IPS DF 6.9 (cell line): ENCODE results near the gene FES.
"Not testable (repeated sequence)": the region's sequence is repeated elsewhere in the genome, so short reads cannot be mapped to it uniquely, and the experiment has no call there.

Experiments used
- DNase-seq: peaks from one replicate; pipeline ENCODE4 v3.0.0-alpha.2; 2013; ENCODE audit warnings: low read depth, low spot score
- H3K27ac ChIP-seq: one replicate; pipeline ENCODE4 v1.5.1; 2013; ENCODE audit warnings: low read length, control low read depth
- H3K27me3 ChIP-seq: 2 replicates; pipeline ENCODE4 v1.6.1; 2013; ENCODE audit warnings: mild to moderate bottlenecking, low read length; ENCODE audit not compliant: control insufficient read depth, insufficient read depth
- H3K36me3 ChIP-seq: 2 replicates; pipeline ENCODE4 v1.6.1; 2013; ENCODE audit warnings: low read length; ENCODE audit not compliant: control insufficient read depth, insufficient read depth
- H3K4me1 ChIP-seq: 2 replicates; pipeline ENCODE4 v1.6.1; 2013; ENCODE audit warnings: low read length; ENCODE audit not compliant: control insufficient read depth, insufficient read depth
- H3K4me3 ChIP-seq: 2 replicates; pipeline ENCODE4 v1.5.1; 2013; ENCODE audit warnings: mild to moderate bottlenecking, low read length
- H3K9me3 ChIP-seq: 2 replicates; pipeline ENCODE4 v1.6.1; 2013; ENCODE audit warnings: low read length, inconsistent platforms; ENCODE audit not compliant: control insufficient read depth, insufficient read depth
- WGBS: extraction: QIAGEN DNeasy Blood & Tissue Kit; methylation state at CpG from one replicate; pipeline ENCODE4 v1.1.7; 2013; ENCODE audit warnings: mixed read lengths, missing lambda C conversion rate; ENCODE audit not compliant: insufficient read length, insufficient coverage; 5-methylcytosine and 5-hydroxymethylcytosine counted together

FES gene

GRCh38 chr15:90870354-90871138 is 13.8 kb upstream of the FES start:
- Histone ChIP-seq H3K27ac (no peak overlapping the region), H3K36me3 (no peaks in the 10 kb centered on the region), H3K9me3 (no peaks in the 10 kb centered on the region), H3K27me3 (no peaks in the 10 kb centered on the region), H3K4me1 (peaks cover 11% of the 10 kb centered on the region), H3K4me3 (peak overlapping the region; percentile 61; the same call in 1 of the 2 replicates)
- no CpG with 5 or more reads among the region's 19 CpGs for WGBS
- DNase-seq, result no peak

DNA sequence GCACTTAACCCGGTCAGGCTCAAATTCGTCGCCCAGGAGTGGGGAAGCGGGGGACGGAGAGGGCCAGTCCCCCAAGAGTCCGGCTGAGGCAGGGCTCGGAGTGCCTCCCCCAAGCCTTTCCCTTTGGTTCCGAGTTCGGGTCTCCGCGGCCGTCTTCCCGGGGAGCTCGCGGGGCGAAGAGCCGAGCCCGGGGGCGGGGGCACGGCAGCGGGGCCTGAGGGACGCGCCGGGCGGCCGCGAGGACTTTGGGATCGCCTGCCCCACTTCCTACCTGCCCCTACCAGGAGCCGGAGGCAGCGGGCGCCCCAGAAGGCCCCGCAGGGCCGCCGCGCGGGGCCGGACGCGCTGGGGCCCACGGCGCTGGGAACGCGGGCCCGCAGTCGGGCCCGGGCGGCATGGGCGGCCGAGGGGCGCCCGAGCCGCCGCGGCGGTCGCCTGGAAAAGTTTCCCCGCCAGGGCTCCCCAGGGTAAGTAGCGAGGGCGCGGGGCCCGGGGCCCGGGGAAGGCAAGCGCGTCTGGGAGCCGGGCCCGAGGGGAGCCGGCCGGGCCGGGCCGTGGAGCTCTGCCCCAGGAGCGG is 13.1 kb upstream of the FES start:
- H3K36me3 ChIP-seq, result no peaks in the 10 kb centered on the region
- peaks cover 11% of the 10 kb centered on the region for H3K4me1 ChIP-seq
- H3K4me3 ChIP-seq, result peak overlapping the region; percentile 61; the same call in 1 of the 2 replicates
- H3K27ac ChIP-seq, result no peak overlapping the region
- DNase-seq, result no peak
- H3K27me3 ChIP-seq, result no peaks in the 10 kb centered on the region
- H3K9me3 ChIP-seq, result no peaks in the 10 kb centered on the region
- no CpG with 5 or more reads among the region's 71 CpGs for WGBS

DNA sequence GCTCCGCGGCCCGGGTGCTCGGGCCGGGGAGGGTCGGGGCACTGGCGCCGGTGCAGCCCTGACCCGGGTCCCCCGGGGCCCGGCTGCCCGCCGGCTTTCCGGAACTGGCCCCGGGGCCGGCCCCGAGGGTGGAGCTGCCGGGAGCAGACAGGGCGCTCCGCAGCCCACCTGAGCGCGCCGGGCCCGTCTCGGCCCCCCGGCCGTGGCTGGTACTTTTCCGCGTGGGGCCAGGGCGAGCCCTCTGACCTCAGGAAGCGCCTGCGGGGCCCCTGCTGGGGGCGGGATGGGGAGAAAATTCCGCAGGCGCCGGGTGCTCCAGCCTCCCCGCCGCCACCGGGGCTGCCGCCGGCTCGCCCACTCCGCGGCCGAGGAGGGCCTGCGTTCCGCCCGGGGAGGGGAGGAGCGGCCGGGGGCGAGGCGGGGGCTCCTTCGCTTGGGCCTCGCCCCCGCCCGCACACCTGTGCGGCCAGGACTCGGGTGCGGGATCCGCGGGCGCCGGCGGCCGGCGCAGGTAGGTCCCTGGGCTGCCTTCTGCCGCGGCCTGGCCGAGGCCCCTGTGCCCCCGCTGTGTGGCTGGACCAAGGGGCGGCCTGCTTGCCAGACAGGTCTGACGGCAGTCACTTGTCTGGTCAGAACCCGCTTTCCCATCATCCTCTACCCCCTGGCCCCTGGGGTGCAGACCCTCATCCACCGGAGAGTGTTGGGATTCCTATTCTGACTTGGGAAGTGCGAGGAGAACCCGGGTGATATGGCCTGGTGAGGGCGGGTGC is 12.4 kb upstream of the FES start:
- Histone ChIP-seq H3K4me1 (peaks cover 11% of the 10 kb centered on the region), H3K36me3 (no peaks in the 10 kb centered on the region), H3K4me3 (peak overlapping the region; percentile 61; the same call in 1 of the 2 replicates), H3K9me3 (no peaks in the 10 kb centered on the region), H3K27me3 (no peaks in the 10 kb centered on the region), H3K27ac (no peak overlapping the region)
- no peak for DNase-seq
- WGBS, result no CpG with 5 or more reads among the region's 77 CpGs

- H3K4me1 ChIP-seq, result peaks cover 11% of the 10 kb centered on the region
- H3K36me3 ChIP-seq, result peaks cover 2% of the 10 kb centered on the region; the same call in 1 of the 2 replicates
- no peak overlapping the region for H3K27ac ChIP-seq
- DNase-seq, result no peak
- no CpG with 5 or more reads among the region's 12 CpGs for WGBS
- peak overlapping the region; percentile 61; the same call in 1 of the 2 replicates for H3K4me3 ChIP-seq
- H3K9me3 ChIP-seq, result no peaks in the 10 kb centered on the region
- H3K27me3 ChIP-seq, result no peaks in the 10 kb centered on the region
These were observed 11.7 kb upstream of the FES start for GRCh38 chr15:90872486-90873184.

- no CpG with 5 or more reads among the region's 6 CpGs for WGBS
These were observed 10.8 kb upstream of the FES start for GRCh38 chr15:90873488-90873997.

GRCh38 chr15:90873998-90874605 is 10.2 kb upstream of the FES start:
- no CpG with 5 or more reads among the region's 15 CpGs for WGBS
- Histone ChIP-seq H3K9me3 (no peaks in the 10 kb centered on the region), H3K4me3 (no peak overlapping the region), H3K4me1 (peaks cover 11% of the 10 kb centered on the region), H3K36me3 (peaks cover 9% of the 10 kb centered on the region), H3K27me3 (no peaks in the 10 kb centered on the region), H3K27ac (no peak overlapping the region)
- no peak for DNase-seq

More at GRCh38 chr15:90873488-90873997, 10.8 kb upstream of the FES start:
- Histone ChIP-seq H3K27ac (no peak overlapping the region), H3K27me3 (no peaks in the 10 kb centered on the region), H3K4me1 (peaks cover 11% of the 10 kb centered on the region), H3K36me3 (peaks cover 5% of the 10 kb centered on the region), H3K4me3 (no peak overlapping the region), H3K9me3 (no peaks in the 10 kb centered on the region)
- no peak for DNase-seq

DNA sequence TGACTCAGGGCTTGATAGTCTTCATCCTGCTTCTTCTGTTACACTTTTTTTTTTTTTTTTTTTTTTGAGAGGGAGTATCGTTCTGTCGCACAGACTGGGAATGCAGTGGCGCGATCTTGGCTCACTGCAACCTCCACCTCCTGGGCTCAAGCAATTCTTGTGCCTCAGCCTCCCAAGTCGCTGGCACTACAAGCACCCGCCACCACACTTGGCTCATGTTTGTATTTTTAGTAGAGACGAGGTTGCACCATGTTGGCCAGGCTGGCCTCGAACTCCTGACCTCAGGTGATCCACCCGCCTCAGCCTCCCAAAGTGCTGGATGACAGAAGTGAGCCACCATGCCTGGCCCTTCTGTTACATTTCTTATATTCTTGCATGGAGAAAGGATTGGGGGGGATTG is 9.3 kb upstream of the FES start:
- H3K27ac ChIP-seq, DNase-seq, H3K4me3 ChIP-seq, H3K9me3 ChIP-seq, H3K27me3 ChIP-seq, H3K4me1 ChIP-seq: not testable (repeated sequence)
- WGBS, result no CpG with 5 or more reads among the region's 9 CpGs
- peaks cover 17% of the 10 kb centered on the region for H3K36me3 ChIP-seq

DNA sequence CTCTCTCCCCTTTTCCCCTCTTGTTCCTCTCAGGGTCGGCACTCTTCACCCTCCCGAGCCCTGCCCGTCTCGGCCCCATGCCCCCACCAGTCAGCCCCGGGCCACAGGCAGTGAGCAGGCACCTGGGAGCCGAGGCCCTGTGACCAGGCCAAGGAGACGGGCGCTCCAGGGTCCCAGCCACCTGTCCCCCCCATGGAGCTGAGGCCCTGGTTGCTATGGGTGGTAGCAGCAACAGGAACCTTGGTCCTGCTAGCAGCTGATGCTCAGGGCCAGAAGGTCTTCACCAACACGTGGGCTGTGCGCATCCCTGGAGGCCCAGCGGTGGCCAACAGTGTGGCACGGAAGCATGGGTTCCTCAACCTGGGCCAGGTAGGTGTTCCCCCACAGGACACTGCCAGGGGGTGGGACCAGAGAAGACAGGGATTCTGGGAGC is 8.7 kb upstream of the FES start:
- Histone ChIP-seq H3K36me3 (peaks cover 22% of the 10 kb centered on the region), H3K4me3 (no peak overlapping the region), H3K27ac (no peak overlapping the region), H3K9me3 (no peaks in the 10 kb centered on the region), H3K4me1 (peaks cover 5% of the 10 kb centered on the region), H3K27me3 (no peaks in the 10 kb centered on the region)
- no peak for DNase-seq
- no CpG with 5 or more reads among the region's 12 CpGs for WGBS

- Histone ChIP-seq H3K36me3 (peaks cover 22% of the 10 kb centered on the region), H3K4me3 (no peak overlapping the region), H3K4me1 (peaks cover 5% of the 10 kb centered on the region), H3K27me3 (no peaks in the 10 kb centered on the region), H3K9me3 (no peaks in the 10 kb centered on the region), H3K27ac (no peak overlapping the region)
- DNase-seq, result no peak
- no CpG with 5 or more reads among the region's 20 CpGs for WGBS
These were observed 8.3 kb upstream of the FES start for GRCh38 chr15:90876046-90876445.
